Measurements from ENCODE around the gene BCAM.
"Not testable (repeated sequence)": the region's sequence is repeated elsewhere in the genome, so short reads cannot be mapped to it uniquely, and the experiment has no call there.

BCAM gene

GRCh38 chr19:44822670-44823372, 13.9 kb downstream of the BCAM start:
- H2AFZ ChIP-seq (ENCODE audit: low read length), result no peak overlapping the region
- H3K9me2 ChIP-seq (ENCODE audit: low read depth, low read length), result no peaks in the 10 kb centered on the region
- no peaks in the 10 kb centered on the region for H3K36me3 ChIP-seq (ENCODE audit: insufficient read depth, low read length)
- H3K4me1 ChIP-seq (ENCODE audit: insufficient read depth, low read length, severe bottlenecking), result no peaks in the 10 kb centered on the region
- H3K79me2 ChIP-seq (ENCODE audit: insufficient read depth, low read length), result no peaks in the 10 kb centered on the region
- H3K9me3 ChIP-seq (ENCODE audit: low read length), result no peaks in the 10 kb centered on the region
- no peak overlapping the region for H3K9ac ChIP-seq (ENCODE audit: low read length)
- no peaks in the 10 kb centered on the region for H3F3A ChIP-seq (ENCODE audit: insufficient read depth, low read length)
- no peak overlapping the region for H3K27ac ChIP-seq (ENCODE audit: low read depth, low read length, poor library complexity, severe bottlenecking)
- no peak overlapping the region for H3K4me3 ChIP-seq (ENCODE audit: low read depth, low read length, poor library complexity, severe bottlenecking)
- no peak overlapping the region for H3K4me2 ChIP-seq (ENCODE audit: low read length)
- H4K20me1 ChIP-seq (ENCODE audit: insufficient read depth, low read length), result no peaks in the 10 kb centered on the region
- H3K27me3 ChIP-seq (ENCODE audit: insufficient read depth, low read length), result peaks cover 8% of the 10 kb centered on the region
- TF ChIP-seq EZH2 (IDR thresholded peaks at IDR 0.05; ENCODE audit: borderline replicate concordance, low read length), result no peak
- TF ChIP-seq CTCF (IDR thresholded peaks at IDR 0.05; ENCODE audit: low read length), result no peak

GRCh38 chr19:44823373-44823698, 14.4 kb downstream of the BCAM start:
- no peak overlapping the region for H3K9ac ChIP-seq (ENCODE audit: low read length)
- H3K4me2 ChIP-seq (ENCODE audit: low read length), result no peak overlapping the region
- peaks cover 8% of the 10 kb centered on the region for H3K27me3 ChIP-seq (ENCODE audit: insufficient read depth, low read length)
- H2AFZ ChIP-seq (ENCODE audit: low read length), result no peak overlapping the region
- no peaks in the 10 kb centered on the region for H3K9me3 ChIP-seq (ENCODE audit: low read length)
- H3K27ac ChIP-seq (ENCODE audit: low read depth, low read length, poor library complexity, severe bottlenecking), result no peak overlapping the region
- no peaks in the 10 kb centered on the region for H3K9me2 ChIP-seq (ENCODE audit: low read depth, low read length)
- no peaks in the 10 kb centered on the region for H3K36me3 ChIP-seq (ENCODE audit: insufficient read depth, low read length)
- H4K20me1 ChIP-seq (ENCODE audit: insufficient read depth, low read length), result no peaks in the 10 kb centered on the region
- no peak for TF ChIP-seq CTCF (IDR thresholded peaks at IDR 0.05; ENCODE audit: low read length)
- no peak for TF ChIP-seq EZH2 (IDR thresholded peaks at IDR 0.05; ENCODE audit: borderline replicate concordance, low read length)
- H3K79me2 ChIP-seq (ENCODE audit: insufficient read depth, low read length), result no peaks in the 10 kb centered on the region
- H3K4me1 ChIP-seq (ENCODE audit: insufficient read depth, low read length, severe bottlenecking), result no peaks in the 10 kb centered on the region
- H3F3A ChIP-seq (ENCODE audit: insufficient read depth, low read length), result no peaks in the 10 kb centered on the region
- H3K4me3 ChIP-seq (ENCODE audit: low read depth, low read length, poor library complexity, severe bottlenecking), result no peak overlapping the region

- H3K36me3 ChIP-seq (ENCODE audit: insufficient read depth, low read length), result no peaks in the 10 kb centered on the region
- no peak overlapping the region for H3K27ac ChIP-seq (ENCODE audit: low read depth, low read length, poor library complexity, severe bottlenecking)
- H3K4me3 ChIP-seq (ENCODE audit: low read depth, low read length, poor library complexity, severe bottlenecking), result no peak overlapping the region
- H3K9me2 ChIP-seq (ENCODE audit: low read depth, low read length), result no peaks in the 10 kb centered on the region
- no peaks in the 10 kb centered on the region for H3K79me2 ChIP-seq (ENCODE audit: insufficient read depth, low read length)
- H2AFZ ChIP-seq (ENCODE audit: low read length), result no peak overlapping the region
- H3K4me2 ChIP-seq (ENCODE audit: low read length), result no peak overlapping the region
- no peaks in the 10 kb centered on the region for H3K9me3 ChIP-seq (ENCODE audit: low read length)
- H4K20me1 ChIP-seq (ENCODE audit: insufficient read depth, low read length), result no peaks in the 10 kb centered on the region
- H3K27me3 ChIP-seq (ENCODE audit: insufficient read depth, low read length), result peaks cover 8% of the 10 kb centered on the region
- H3K9ac ChIP-seq (ENCODE audit: low read length), result no peak overlapping the region
- TF ChIP-seq EZH2 (IDR thresholded peaks at IDR 0.05; ENCODE audit: borderline replicate concordance, low read length), result no peak
- no peaks in the 10 kb centered on the region for H3F3A ChIP-seq (ENCODE audit: insufficient read depth, low read length)
- no peaks in the 10 kb centered on the region for H3K4me1 ChIP-seq (ENCODE audit: insufficient read depth, low read length, severe bottlenecking)
These were observed 15.9 kb downstream of the BCAM start for GRCh38 chr19:44824761-44825160.

- not testable (repeated sequence) for H4K20me1 ChIP-seq (ENCODE audit: insufficient read depth, low read length); H3K27ac ChIP-seq (ENCODE audit: low read depth, low read length, poor library complexity, severe bottlenecking); H3K4me1 ChIP-seq (ENCODE audit: insufficient read depth, low read length, severe bottlenecking); H3K4me2 ChIP-seq (ENCODE audit: low read length); H3K36me3 ChIP-seq (ENCODE audit: insufficient read depth, low read length); H3K27me3 ChIP-seq (ENCODE audit: insufficient read depth, low read length); H2AFZ ChIP-seq (ENCODE audit: low read length); H3K9me2 ChIP-seq (ENCODE audit: low read depth, low read length); H3K4me3 ChIP-seq (ENCODE audit: low read depth, low read length, poor library complexity, severe bottlenecking); H3K9me3 ChIP-seq (ENCODE audit: low read length); H3F3A ChIP-seq (ENCODE audit: insufficient read depth, low read length); H3K9ac ChIP-seq (ENCODE audit: low read length); H3K79me2 ChIP-seq (ENCODE audit: insufficient read depth, low read length)
These were observed 24.0 kb downstream of the BCAM start for GRCh38 chr19:44832875-44833274.

- H4K20me1 ChIP-seq (ENCODE audit: insufficient read depth, low read length); H2AFZ ChIP-seq (ENCODE audit: low read length); H3K9me2 ChIP-seq (ENCODE audit: low read depth, low read length); H3K4me1 ChIP-seq (ENCODE audit: insufficient read depth, low read length, severe bottlenecking); H3F3A ChIP-seq (ENCODE audit: insufficient read depth, low read length); H3K36me3 ChIP-seq (ENCODE audit: insufficient read depth, low read length); H3K27ac ChIP-seq (ENCODE audit: low read depth, low read length, poor library complexity, severe bottlenecking); H3K9ac ChIP-seq (ENCODE audit: low read length); H3K9me3 ChIP-seq (ENCODE audit: low read length); H3K4me3 ChIP-seq (ENCODE audit: low read depth, low read length, poor library complexity, severe bottlenecking); H3K79me2 ChIP-seq (ENCODE audit: insufficient read depth, low read length); H3K4me2 ChIP-seq (ENCODE audit: low read length); H3K27me3 ChIP-seq (ENCODE audit: insufficient read depth, low read length): not testable (repeated sequence)
These were observed 25.5 kb downstream of the BCAM start for GRCh38 chr19:44834399-44834798.
